Prostate gland (tissue), 2 donors: ENCODE results near the gene ITSN1. TPM values are rescaled to one million over a fixed set of nuclear protein-coding genes. Genes with fewer than 3 reads are reported as not detected.

Experiments used
- DNase-seq: peaks from one replicate; pipeline ENCODE4 v3.0.0-alpha.2; 2019; ENCODE audit warnings: low spot score
- H3K27ac ChIP-seq, 2 donors: fragments of 200-600 bp; sonication (generic); 2 replicates each; pipeline ENCODE4 v1.5.1; 2017 to 2019
- H3K27me3 ChIP-seq: fragments of 200-600 bp; sonication (generic); replicated peaks from 2 replicates; pipeline ENCODE4 v1.5.1; 2019; ENCODE audit not compliant: insufficient read depth
- H3K36me3 ChIP-seq, 2 donors: fragments of 200-600 bp; sonication (generic); 1 replicate in 1 of 2; 2 replicates in 1 of 2; pipeline versions ENCODE4 v1.5.1 to v1.8.1; 2017 to 2019
- H3K4me1 ChIP-seq: fragments of 200-600 bp; sonication (generic); replicated peaks from 2 replicates; pipeline ENCODE4 v1.5.1; 2019
- H3K4me3 ChIP-seq, 2 donors: fragments of 200-600 bp; sonication (generic); 2 replicates each; pipeline ENCODE4 v1.5.1; 2017 to 2019
- H3K9me3 ChIP-seq: fragments of 200-600 bp; sonication (generic); 2 replicates; pipeline ENCODE4 v1.5.1; 2017
- CTCF ChIP-seq, 4 experiments: fragments of 200-600 bp in 2 of 4; fragments of 450-650 bp in 2 of 4; sonication (generic) in 2 of 4; IDR thresholded peaks; 1 replicate in 3 of 4; 2 replicates in 1 of 4; pipeline ENCODE4 v1.5.1; 2016 to 2019; ENCODE audit warnings: antibody characterized with exemption in 4 of 4, mild to moderate bottlenecking in 2 of 4, moderate library complexity in 2 of 4
- POLR2A ChIP-seq: fragments of 450-650 bp; IDR thresholded peaks from one replicate; pipeline ENCODE4 v1.6.1; 2016; ENCODE audit warnings: antibody characterized with exemption, mild to moderate bottlenecking
- POLR2AphosphoS5 ChIP-seq: sonication (generic); formaldehyde crosslinking; IDR thresholded peaks from one replicate; pipeline ENCODE4 v1.6.1; 2017; ENCODE audit warnings: antibody characterized with exemption
- WGBS: methylation state at CpG from one replicate; pipeline ENCODE4 v1.1.5; 2018; 5-methylcytosine and 5-hydroxymethylcytosine counted together
- intact Hi-C: fragments of 100-400 bp; cut with DNase I; formaldehyde crosslinking; loops from one replicate; pipeline ENCODE4 v1.14.2; 2022
- total RNA-seq, 2 donors: library from RNA; depleted of rRNA; stranded (reverse); fragments of >200 nt; gene quantifications; one replicate each; pipeline ENCODE4 v1.1.0, GENCODE V29; 2016

The ITSN1 gene
- total RNA-seq, 2 donors from 2014 or later = 14.8 to 44.9 TPM

DNA sequence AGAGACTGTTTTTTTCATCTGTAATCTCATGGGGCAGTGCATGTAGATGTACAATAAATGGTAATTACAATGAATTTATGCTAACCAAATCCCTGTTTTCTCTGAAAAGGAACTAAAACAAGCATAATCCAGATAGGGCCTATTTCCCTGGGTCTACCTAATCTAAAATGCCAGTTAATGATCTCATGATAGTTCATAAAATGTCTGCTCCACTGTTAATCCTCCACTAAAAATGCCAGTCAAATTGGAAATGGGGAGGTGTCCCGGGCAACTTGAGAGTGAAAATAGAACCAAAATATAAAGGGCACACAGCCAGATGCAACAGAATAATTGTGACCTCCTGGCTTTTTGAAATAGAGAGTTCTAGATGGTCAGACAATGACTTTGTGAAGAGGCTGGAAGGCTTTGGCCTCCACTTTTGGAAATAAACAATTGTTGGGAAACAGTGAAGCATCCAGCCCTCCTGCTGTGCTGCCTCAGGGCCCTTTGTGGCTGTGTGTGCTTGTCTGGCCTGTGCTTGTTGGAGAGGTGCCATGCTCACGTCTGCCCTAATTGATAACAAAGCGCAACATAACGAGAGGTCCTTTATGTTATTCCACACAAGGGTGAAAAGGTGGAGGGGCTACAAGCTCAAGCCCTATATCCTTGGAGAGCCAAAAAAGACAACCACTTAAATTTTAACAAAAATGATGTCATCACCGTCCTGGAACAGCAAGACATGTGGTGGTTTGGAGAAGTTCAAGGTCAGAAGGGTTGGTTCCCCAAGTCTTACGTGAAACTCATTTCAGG lies 175.6 kb downstream of the ITSN1 start:
- no peak overlapping the region for H3K4me3 ChIP-seq
- intact Hi-C loops = no loop called here
- H3K4me1 ChIP-seq = no peaks in the 10 kb centered on the region
- TF ChIP-seq POLR2AphosphoS5 = no peak
- no peak for TF ChIP-seq CTCF (IDR thresholded peaks at IDR 0.05)
- H3K9me3 ChIP-seq = no peaks in the 10 kb centered on the region
- H3K27me3 ChIP-seq = no peaks in the 10 kb centered on the region
- no peak for DNase-seq
- WGBS = 79% methylated on average over 6 of the region's 6 CpGs
- H3K36me3 ChIP-seq = no peaks in the 10 kb centered on the region
- H3K27ac ChIP-seq = no peak overlapping the region

GRCh38 chr21:33820230-33820770 lies 178.0 kb downstream of the ITSN1 start:
- H3K36me3 ChIP-seq = no peaks in the 10 kb centered on the region
- TF ChIP-seq CTCF (IDR thresholded peaks at IDR 0.05) (no peak), POLR2A (no peak), POLR2AphosphoS5 (no peak)
- no peak overlapping the region for H3K4me3 ChIP-seq
- intact Hi-C loops = loop anchor here (10.0 kb wide), 1 partner anchor 175 kb away; the partner anchor contains the start of genes CRYZL1 and ITSN1
- no peaks in the 10 kb centered on the region for H3K4me1 ChIP-seq
- no peaks in the 10 kb centered on the region for H3K9me3 ChIP-seq
- H3K27me3 ChIP-seq = no peaks in the 10 kb centered on the region
- no peak overlapping the region for H3K27ac ChIP-seq
- DNase-seq = no peak

GRCh38 chr21:33820798-33821197 lies 178.5 kb downstream of the ITSN1 start:
- intact Hi-C loops = loop anchor here (10.0 kb wide), 1 partner anchor 176 kb away; the partner anchor contains the start of genes CRYZL1 and ITSN1
- DNase-seq = no peak
- H3K27ac ChIP-seq = no peak overlapping the region
- H3K4me3 ChIP-seq = no peak overlapping the region
- no peaks in the 10 kb centered on the region for H3K27me3 ChIP-seq
- no peaks in the 10 kb centered on the region for H3K4me1 ChIP-seq
- WGBS = 42% methylated on average over 2 of the region's 2 CpGs
- no peaks in the 10 kb centered on the region for H3K9me3 ChIP-seq
- H3K36me3 ChIP-seq = no peaks in the 10 kb centered on the region
- TF ChIP-seq POLR2A (no peak), CTCF (IDR thresholded peaks at IDR 0.05) (no peak), POLR2AphosphoS5 (no peak)

GRCh38 chr21:33821503-33822322 lies 179.4 kb downstream of the ITSN1 start:
- intact Hi-C loops = loop anchor here (10.0 kb wide), 1 partner anchor 177 kb away; the partner anchor contains the start of genes CRYZL1 and ITSN1

More at GRCh38 chr21:33821503-33822322, 179.4 kb downstream of the ITSN1 start:
- Histone ChIP-seq H3K27me3 (no peaks in the 10 kb centered on the region), H3K36me3 (no peaks in the 10 kb centered on the region), H3K4me1 (no peaks in the 10 kb centered on the region), H3K27ac (no peak overlapping the region), H3K4me3 (no peak overlapping the region), H3K9me3 (no peaks in the 10 kb centered on the region)
- DNase-seq = no peak
- TF ChIP-seq POLR2A (no peak), POLR2AphosphoS5 (no peak), CTCF (IDR thresholded peaks at IDR 0.05) (peak in 1 of 4 experiments; percentile 37)
- 49% methylated on average over 7 of the region's 7 CpGs for WGBS
